ENCODE measurements around the gene ILDR2.

The ILDR2 gene

Small RNA genes lying within 50 kb of the gene (small RNA-seq; reads per million reads assigned to genes)
- gene RNA5SP65, result 0.42 reads per million

Measured in skeletal muscle satellite cell (primary cell).